Smooth muscle cell (in vitro differentiated cells): Measurements from ENCODE around the gene SRBD1. TPM values are rescaled to one million over a fixed set of nuclear protein-coding genes. Genes with fewer than 3 reads are reported as not detected.

Source experiments
- DNase-seq: peaks from one replicate; lab custom pipeline; 2025; ENCODE audit not compliant: unreplicated experiment; lab: John Stamatoyannopoulos, UW
- H2AFZ ChIP-seq: fragments of 200-600 bp; sonication (generic); 2 replicates; pipeline ENCODE4 v1.6.0; 2016; ENCODE audit warnings: antibody characterized with exemption, low read depth, mild to moderate bottlenecking
- H3F3A ChIP-seq: fragments of 200-600 bp; sonication (generic); 2 replicates; pipeline ENCODE4 v1.6.0; 2017; ENCODE audit warnings: antibody characterized with exemption, low read depth
- H3K27ac ChIP-seq: fragments of 200-600 bp; sonication (generic); 2 replicates; pipeline ENCODE4 v1.5.1; 2016; ENCODE audit warnings: low read depth, mild to moderate bottlenecking
- H3K27me3 ChIP-seq: fragments of 200-600 bp; sonication (generic); 2 replicates; pipeline ENCODE4 v1.6.1; 2016; ENCODE audit warnings: low read depth, mild to moderate bottlenecking
- H3K36me3 ChIP-seq: fragments of 200-600 bp; sonication (generic); 2 replicates; pipeline ENCODE4 v1.5.1; 2016; ENCODE audit warnings: low read depth
- H3K4me1 ChIP-seq: fragments of 200-600 bp; sonication (generic); 2 replicates; pipeline ENCODE4 v1.5.1; 2016; ENCODE audit warnings: low read depth
- H3K4me2 ChIP-seq: fragments of 200-600 bp; sonication (generic); 2 replicates; pipeline ENCODE4 v1.6.0; 2016; ENCODE audit warnings: mild to moderate bottlenecking
- H3K4me3 ChIP-seq: fragments of 200-600 bp; sonication (generic); 2 replicates; pipeline ENCODE4 v1.5.1; 2016; ENCODE audit warnings: mild to moderate bottlenecking
- H3K79me2 ChIP-seq: fragments of 200-600 bp; sonication (generic); 2 replicates; pipeline ENCODE4 v1.6.0; 2016; ENCODE audit warnings: low read depth, mild to moderate bottlenecking
- H3K9ac ChIP-seq: fragments of 200-600 bp; sonication (generic); 2 replicates; pipeline ENCODE4 v1.6.0; 2016; ENCODE audit warnings: low read depth
- H3K9me3 ChIP-seq: fragments of 200-600 bp; sonication (generic); replicated peaks from 2 replicates; pipeline ENCODE4 v1.5.1; 2016; ENCODE audit warnings: low read depth
- H4K20me1 ChIP-seq: fragments of 200-600 bp; sonication (generic); 2 replicates; pipeline ENCODE4 v1.6.0; 2016; ENCODE audit warnings: low read depth
- WGBS: methylation state at CpG from one replicate; pipeline ENCODE4 v1.1.7; 2016; ENCODE audit warnings: low lambda C conversion rate; 5-methylcytosine and 5-hydroxymethylcytosine counted together
- polyA plus RNA-seq: library from polyadenylated mRNA; unstranded; fragments of >200 nt; fragmentation: Nextera tagmentation; extraction: Ambion mirVana; gene quantifications from 2 replicates; pipeline ENCODE4 v1.2.1, GENCODE V29; 2016
- total RNA-seq: library from RNA; depleted of rRNA; stranded (reverse); fragments of >200 nt; gene quantifications from 2 replicates; pipeline ENCODE4 v1.2.3, GENCODE V29; 2014
- TF ChIP-seq, protein P1 (sequence below): fragments of 200-600 bp; sonication (generic); IDR thresholded peaks from 2 replicates; pipeline ENCODE4 v1.5.1; 2017; ENCODE audit warnings: borderline replicate concordance, mild to moderate bottlenecking, antibody characterized with exemption; ENCODE audit not compliant: insufficient read depth, poor library complexity, severe bottlenecking

Gene SRBD1
- total and polyA plus RNA-seq, 2 experiments from 2014 or later = 11.1 to 22.5 TPM

DNA sequence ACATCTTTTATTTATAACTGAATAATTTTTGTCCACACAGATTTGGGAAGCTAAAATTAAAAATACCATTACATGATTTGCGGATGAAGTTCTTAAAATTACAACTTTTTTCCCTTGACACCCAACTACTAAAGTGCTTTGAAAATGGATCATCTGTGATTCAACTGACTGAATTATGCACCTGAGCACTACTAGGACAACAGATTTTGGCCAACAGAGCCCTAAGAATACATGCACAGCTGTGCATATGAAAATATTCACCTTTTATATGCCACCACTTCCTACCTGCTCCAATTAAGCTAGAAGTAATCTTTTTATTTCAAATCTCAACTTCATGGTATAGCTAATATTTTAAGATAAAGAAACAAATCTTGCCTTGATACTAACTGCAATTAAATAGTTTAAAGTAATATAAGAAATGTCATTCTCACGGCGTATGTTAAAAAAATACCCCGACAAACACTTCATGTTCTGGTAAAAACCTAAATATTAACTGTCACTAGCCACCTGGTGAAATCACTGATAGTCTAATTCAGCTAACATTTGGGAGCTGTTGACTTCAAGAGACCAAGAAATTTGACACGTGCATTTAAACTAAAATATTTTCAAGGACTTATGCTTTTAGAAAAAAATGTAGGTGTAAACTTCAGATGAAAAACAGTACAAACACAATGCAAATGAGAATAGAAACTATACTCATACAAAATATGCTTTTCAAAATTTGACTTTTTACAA, 153.7 kb downstream of the SRBD1 start:
- Histone ChIP-seq H3K27me3 (no peaks in the 10 kb centered on the region), H3K4me3 (no peak overlapping the region), H3K27ac (no peak overlapping the region), H4K20me1 (no peaks in the 10 kb centered on the region), H3F3A (no peaks in the 10 kb centered on the region), H3K36me3 (no peaks in the 10 kb centered on the region), H3K4me2 (no peak overlapping the region), H2AFZ (no peak overlapping the region), H3K9ac (no peak overlapping the region), H3K9me3 (no peaks in the 10 kb centered on the region), H3K79me2 (no peaks in the 10 kb centered on the region), H3K4me1 (peaks cover 3% of the 10 kb centered on the region)
- TF ChIP-seq, protein P1, sequence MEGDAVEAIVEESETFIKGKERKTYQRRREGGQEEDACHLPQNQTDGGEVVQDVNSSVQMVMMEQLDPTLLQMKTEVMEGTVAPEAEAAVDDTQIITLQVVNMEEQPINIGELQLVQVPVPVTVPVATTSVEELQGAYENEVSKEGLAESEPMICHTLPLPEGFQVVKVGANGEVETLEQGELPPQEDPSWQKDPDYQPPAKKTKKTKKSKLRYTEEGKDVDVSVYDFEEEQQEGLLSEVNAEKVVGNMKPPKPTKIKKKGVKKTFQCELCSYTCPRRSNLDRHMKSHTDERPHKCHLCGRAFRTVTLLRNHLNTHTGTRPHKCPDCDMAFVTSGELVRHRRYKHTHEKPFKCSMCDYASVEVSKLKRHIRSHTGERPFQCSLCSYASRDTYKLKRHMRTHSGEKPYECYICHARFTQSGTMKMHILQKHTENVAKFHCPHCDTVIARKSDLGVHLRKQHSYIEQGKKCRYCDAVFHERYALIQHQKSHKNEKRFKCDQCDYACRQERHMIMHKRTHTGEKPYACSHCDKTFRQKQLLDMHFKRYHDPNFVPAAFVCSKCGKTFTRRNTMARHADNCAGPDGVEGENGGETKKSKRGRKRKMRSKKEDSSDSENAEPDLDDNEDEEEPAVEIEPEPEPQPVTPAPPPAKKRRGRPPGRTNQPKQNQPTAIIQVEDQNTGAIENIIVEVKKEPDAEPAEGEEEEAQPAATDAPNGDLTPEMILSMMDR = no peak
- 98% methylated on average over 5 of the region's 5 CpGs for WGBS
- DNase-seq = no peak

- Histone ChIP-seq H3K4me1 (no peaks in the 10 kb centered on the region), H3K79me2 (no peaks in the 10 kb centered on the region), H3K27ac (no peak overlapping the region), H3K4me3 (no peak overlapping the region), H3F3A (no peaks in the 10 kb centered on the region), H4K20me1 (no peaks in the 10 kb centered on the region), H3K4me2 (no peak overlapping the region), H3K27me3 (no peaks in the 10 kb centered on the region), H3K9ac (no peak overlapping the region), H2AFZ (no peak overlapping the region), H3K9me3 (no peaks in the 10 kb centered on the region), H3K36me3 (no peaks in the 10 kb centered on the region)
- DNase-seq = no peak
- WGBS = 50% methylated on average over 4 of the region's 4 CpGs
- TF ChIP-seq, protein P1 = no peak
These were observed 158.2 kb downstream of the SRBD1 start for GRCh38 chr2:45452866-45453265.

- Histone ChIP-seq H3K4me3 (no peak overlapping the region), H3K36me3 (no peaks in the 10 kb centered on the region), H3F3A (no peaks in the 10 kb centered on the region), H3K27ac (no peak overlapping the region), H4K20me1 (no peaks in the 10 kb centered on the region), H3K4me1 (no peaks in the 10 kb centered on the region), H3K4me2 (no peak overlapping the region), H3K9ac (no peak overlapping the region), H3K27me3 (no peaks in the 10 kb centered on the region), H3K79me2 (no peaks in the 10 kb centered on the region), H2AFZ (no peak overlapping the region), H3K9me3 (no peaks in the 10 kb centered on the region)
- no peak for DNase-seq
- 94% methylated on average over 2 of the region's 2 CpGs for WGBS
- TF ChIP-seq, protein P1 = no peak
These were observed 160.4 kb downstream of the SRBD1 start for GRCh38 chr2:45450634-45451033.

DNA sequence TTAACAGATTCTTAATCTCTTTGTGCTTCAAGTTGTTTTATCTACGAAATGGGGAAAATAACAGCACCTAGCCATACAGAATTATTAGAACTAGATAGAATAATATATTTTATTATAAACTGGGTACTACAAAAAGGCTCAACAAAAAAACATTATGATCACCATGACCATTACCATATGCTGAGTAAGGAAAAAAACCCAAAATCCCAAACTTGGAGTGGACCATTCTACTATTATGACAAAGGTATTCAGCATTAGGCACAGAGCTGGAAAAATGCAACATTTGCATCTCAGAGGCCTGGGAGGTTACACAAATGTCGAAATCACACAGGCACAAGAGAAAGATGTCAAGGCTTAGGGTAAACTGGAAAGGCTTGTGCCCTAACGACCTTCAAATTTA, 162.8 kb downstream of the SRBD1 start:
- H3K36me3 ChIP-seq = no peaks in the 10 kb centered on the region
- TF ChIP-seq, protein P1 = no peak
- DNase-seq = no peak
- no peak overlapping the region for H3K4me3 ChIP-seq
- no peak overlapping the region for H3K4me2 ChIP-seq
- H3K27ac ChIP-seq = no peak overlapping the region
- no peaks in the 10 kb centered on the region for H3K27me3 ChIP-seq
- H3K9ac ChIP-seq = no peak overlapping the region
- WGBS = 85% methylated on average over 3 of the region's 3 CpGs
- H4K20me1 ChIP-seq = no peaks in the 10 kb centered on the region
- H3K9me3 ChIP-seq = no peaks in the 10 kb centered on the region
- H2AFZ ChIP-seq = no peak overlapping the region
- H3K79me2 ChIP-seq = no peaks in the 10 kb centered on the region
- peaks cover 3% of the 10 kb centered on the region for H3K4me1 ChIP-seq
- no peaks in the 10 kb centered on the region for H3F3A ChIP-seq
